ENCODE measurements around the gene RASSF1. TPM values are rescaled to one million over a fixed set of nuclear protein-coding genes. Genes with fewer than 3 reads are reported as not detected.

The RASSF1 gene
- total and polyA plus RNA-seq, 2 donors (not counting 3 experiments of a cell fraction or from before 2014, with no cell fraction given), result 31.9 to 59.7 TPM

DNA sequence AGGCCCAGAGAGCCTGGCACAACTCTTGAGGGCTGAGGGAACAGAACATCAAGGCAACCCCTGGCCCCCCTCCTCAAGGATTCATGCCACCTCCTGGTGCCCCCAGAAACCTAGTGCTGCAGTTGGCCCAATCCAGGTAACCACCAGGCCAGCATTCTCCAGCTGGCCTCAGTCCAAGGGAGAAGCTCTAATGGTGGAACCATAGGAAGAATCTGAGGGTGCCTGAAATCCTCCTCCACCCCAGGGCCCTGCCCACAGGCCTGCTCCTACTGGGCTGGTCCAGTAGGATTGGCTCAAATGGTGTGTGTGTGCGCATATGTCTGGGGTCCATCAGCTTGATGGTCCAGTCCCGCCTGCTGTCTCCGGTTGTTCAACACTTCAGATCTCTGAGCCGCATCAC lies 25.8 kb downstream of the RASSF1 start:
- BruUV-seq (replicated peaks), result no TSS peak
- Histone ChIP-seq H3K79me2 (ENCODE audit: control insufficient read depth, insufficient read depth, low read length) (peaks cover 35% of the 10 kb centered on the region), H3K27me3 (ENCODE audit: control insufficient read depth in 2 of 2, insufficient read depth in 2 of 2, low read length in 2 of 2) (no peaks in the 10 kb centered on the region), H3K27ac (ENCODE audit: insufficient read depth, low read depth, low read length) (no peak overlapping the region), H3K4me1 (ENCODE audit: control insufficient read depth, extremely low read depth, insufficient read depth, low read length) (peaks cover 36% of the 10 kb centered on the region), H3K36me3 (ENCODE audit: control insufficient read depth in 2 of 2, extremely low read depth in 1 of 2, insufficient read depth in 2 of 2, low read length in 2 of 2) (peaks cover 17 to 43% of the 10 kb centered on the region in 2 experiments), H4K20me1 (replicated peaks; ENCODE audit: control insufficient read depth, extremely low read depth, insufficient read depth, low read length) (no peaks in the 10 kb centered on the region), H3K9me1 (replicated peaks; ENCODE audit: control insufficient read depth, extremely low read depth, insufficient read depth, low read length) (no peaks in the 10 kb centered on the region), H3K9ac (replicated peaks; ENCODE audit: extremely low read depth, insufficient read depth, low read length) (no peak overlapping the region), H2AFZ (ENCODE audit: low read depth, low read length) (no peak overlapping the region), H3K4me3 (replicated peaks in 1 of 3; ENCODE audit: insufficient read depth in 1 of 3, low read depth in 1 of 3, low read length in 3 of 3) (no peak overlapping the region), H3K4me2 (ENCODE audit: insufficient read depth, low read length) (no peak overlapping the region), H3K9me3 (replicated peaks; ENCODE audit: control insufficient read depth, insufficient read depth, low read length) (no peaks in the 10 kb centered on the region)
- CTCF ChIA-PET, result interaction anchor here (1.8 to 2.2 kb wide), 2 partner anchors 9 to 10 kb away, joined by 5 to 19 read pairs; no protein-coding TSS in a partner anchor
- TF ChIP-seq FOS (IDR thresholded peaks at IDR 0.05; ENCODE audit: borderline replicate concordance, insufficient read depth, low read length) (no peak), POLR2AphosphoS5 (IDR thresholded peaks at IDR 0.05; ENCODE audit: insufficient read depth, low read depth, low read length) (peak; percentile 74), POLR2A (IDR thresholded peaks at IDR 0.05; ENCODE audit: low read depth, low read length) (peak; percentile 85)
- intact Hi-C loops (cut with micrococcal nuclease), result no loop called here
- POLR2A ChIA-PET, result interaction anchor here (0.6 kb wide), 1 partner anchor 9 kb away, joined by 4 read pairs; no protein-coding TSS in a partner anchor
- no peak for DNase-seq (ENCODE audit: low read depth, low spot score)
- no peak for FAIRE-seq
- dilution Hi-C loops (cut with MboI; ENCODE audit: extremely low pct_ligation_motif_present, low sequenced_read_pairs), result no loop called here

DNA sequence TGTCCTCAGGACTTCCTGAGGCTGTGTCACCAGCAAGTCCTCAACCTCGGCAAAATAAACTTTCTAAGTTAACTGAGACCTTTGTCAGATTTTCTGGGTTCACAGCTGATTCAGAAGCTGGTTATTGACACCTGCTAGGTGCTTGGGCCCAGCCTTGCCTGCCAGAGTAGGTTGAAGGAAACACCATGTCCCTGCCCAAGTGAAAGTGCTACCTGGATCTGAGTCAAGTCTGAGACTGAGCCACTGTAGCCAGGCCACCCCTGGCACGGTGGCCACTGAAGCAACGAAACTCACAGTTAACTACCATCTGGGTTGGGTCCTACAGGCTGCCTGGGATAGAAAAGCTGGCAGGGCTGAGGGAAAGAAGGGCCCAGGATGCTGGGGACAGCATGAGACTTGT lies 26.3 kb downstream of the RASSF1 start:
- Histone ChIP-seq H3K4me2 (ENCODE audit: insufficient read depth, low read length) (no peak overlapping the region), H3K4me1 (ENCODE audit: control insufficient read depth, extremely low read depth, insufficient read depth, low read length) (peaks cover 31% of the 10 kb centered on the region), H4K20me1 (replicated peaks; ENCODE audit: control insufficient read depth, extremely low read depth, insufficient read depth, low read length) (no peaks in the 10 kb centered on the region), H3K9me3 (replicated peaks; ENCODE audit: control insufficient read depth, insufficient read depth, low read length) (no peaks in the 10 kb centered on the region), H3K9me1 (replicated peaks; ENCODE audit: control insufficient read depth, extremely low read depth, insufficient read depth, low read length) (no peaks in the 10 kb centered on the region), H3K27me3 (ENCODE audit: control insufficient read depth in 2 of 2, insufficient read depth in 2 of 2, low read length in 2 of 2) (no peaks in the 10 kb centered on the region), H3K79me2 (ENCODE audit: control insufficient read depth, insufficient read depth, low read length) (peaks cover 30% of the 10 kb centered on the region), H3K27ac (ENCODE audit: insufficient read depth, low read depth, low read length) (no peak overlapping the region), H3K9ac (replicated peaks; ENCODE audit: extremely low read depth, insufficient read depth, low read length) (no peak overlapping the region), H3K36me3 (ENCODE audit: control insufficient read depth in 2 of 2, extremely low read depth in 1 of 2, insufficient read depth in 2 of 2, low read length in 2 of 2) (peaks cover 13 to 39% of the 10 kb centered on the region in 2 experiments), H2AFZ (ENCODE audit: low read depth, low read length) (no peak overlapping the region), H3K4me3 (replicated peaks in 1 of 3; ENCODE audit: insufficient read depth in 1 of 3, low read depth in 1 of 3, low read length in 3 of 3) (no peak overlapping the region)
- ChIA-PET CTCF (interaction anchor here (1.8 to 2.2 kb wide), 2 partner anchors 9 to 10 kb away, joined by 5 to 19 read pairs; no protein-coding TSS in a partner anchor), POLR2A (interaction anchor here (0.6 kb wide), 1 partner anchor 8 kb away, joined by 4 read pairs; no protein-coding TSS in a partner anchor)
- FAIRE-seq (no peak), DNase-seq (ENCODE audit: low read depth, low spot score) (no peak)
- no peak for TF ChIP-seq EZH2 (IDR thresholded peaks at IDR 0.05; ENCODE audit: borderline replicate concordance, low read depth, low read length, severe bottlenecking)
- TF ChIP-seq, protein P1, sequence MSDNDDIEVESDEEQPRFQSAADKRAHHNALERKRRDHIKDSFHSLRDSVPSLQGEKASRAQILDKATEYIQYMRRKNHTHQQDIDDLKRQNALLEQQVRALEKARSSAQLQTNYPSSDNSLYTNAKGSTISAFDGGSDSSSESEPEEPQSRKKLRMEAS (IDR thresholded peaks at IDR 0.05; ENCODE audit: insufficient read depth, insufficient read length), result no peak
- no peak for TF ChIP-seq GATA2 (IDR thresholded peaks at IDR 0.05; ENCODE audit: insufficient read depth, insufficient read length, low read depth, low read length)
- TF ChIP-seq POLR2A (IDR thresholded peaks at IDR 0.05; ENCODE audit: low read depth, low read length), result no peak
- TF ChIP-seq FOS (IDR thresholded peaks at IDR 0.05; ENCODE audit: borderline replicate concordance, insufficient read depth, low read length), result no peak
- TF ChIP-seq POLR2AphosphoS5 (IDR thresholded peaks at IDR 0.05; ENCODE audit: insufficient read depth, low read depth, low read length), result no peak
- TF ChIP-seq MYC (IDR thresholded peaks at IDR 0.05; ENCODE audit: low read depth, low read length), result no peak
- TF ChIP-seq, protein P2, sequence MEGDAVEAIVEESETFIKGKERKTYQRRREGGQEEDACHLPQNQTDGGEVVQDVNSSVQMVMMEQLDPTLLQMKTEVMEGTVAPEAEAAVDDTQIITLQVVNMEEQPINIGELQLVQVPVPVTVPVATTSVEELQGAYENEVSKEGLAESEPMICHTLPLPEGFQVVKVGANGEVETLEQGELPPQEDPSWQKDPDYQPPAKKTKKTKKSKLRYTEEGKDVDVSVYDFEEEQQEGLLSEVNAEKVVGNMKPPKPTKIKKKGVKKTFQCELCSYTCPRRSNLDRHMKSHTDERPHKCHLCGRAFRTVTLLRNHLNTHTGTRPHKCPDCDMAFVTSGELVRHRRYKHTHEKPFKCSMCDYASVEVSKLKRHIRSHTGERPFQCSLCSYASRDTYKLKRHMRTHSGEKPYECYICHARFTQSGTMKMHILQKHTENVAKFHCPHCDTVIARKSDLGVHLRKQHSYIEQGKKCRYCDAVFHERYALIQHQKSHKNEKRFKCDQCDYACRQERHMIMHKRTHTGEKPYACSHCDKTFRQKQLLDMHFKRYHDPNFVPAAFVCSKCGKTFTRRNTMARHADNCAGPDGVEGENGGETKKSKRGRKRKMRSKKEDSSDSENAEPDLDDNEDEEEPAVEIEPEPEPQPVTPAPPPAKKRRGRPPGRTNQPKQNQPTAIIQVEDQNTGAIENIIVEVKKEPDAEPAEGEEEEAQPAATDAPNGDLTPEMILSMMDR (IDR thresholded peaks at IDR 0.05; ENCODE audit: extremely low read depth in 1 of 2, insufficient read depth in 1 of 2, low read depth in 1 of 2, low read length in 2 of 2), result no peak
- TF ChIP-seq JUN (IDR thresholded peaks at IDR 0.05; ENCODE audit: borderline replicate concordance, insufficient read depth, insufficient read length, low read depth), result no peak
- dilution Hi-C loops (cut with MboI; ENCODE audit: extremely low pct_ligation_motif_present, low sequenced_read_pairs) (no loop called here), intact Hi-C loops (cut with micrococcal nuclease) (no loop called here)
- BruUV-seq (replicated peaks), result no TSS peak

Data from endothelial cell of umbilical vein (primary cell).